Immature natural killer cell (primary cell): Measurements from ENCODE around the gene EVPL. TPM values are rescaled to one million over a fixed set of nuclear protein-coding genes. Genes with fewer than 3 reads are reported as not detected.
"Not testable (repeated sequence)": the region's sequence is repeated elsewhere in the genome, so short reads cannot be mapped to it uniquely, and the experiment has no call there.

Experiments used
- DNase-seq, 3 donors: peaks; one replicate each; pipeline ENCODE4 v3.0.0; 2022; ENCODE audit warnings: mixed read lengths in 1 of 3
- H3K27ac Mint-ChIP-seq, 6 donors: one replicate each; pipeline ENCODE4 v1.8.0; 2020; ENCODE audit warnings: mixed read lengths in 6 of 6, mild to moderate bottlenecking in 5 of 6, inconsistent platforms in 4 of 6, moderate library complexity in 3 of 6
- H3K27me3 Mint-ChIP-seq, 3 donors: one replicate each; pipeline ENCODE4 v1.8.0; 2020 to 2021; ENCODE audit warnings: low read depth in 3 of 3, mild to moderate bottlenecking in 3 of 3, mixed read lengths in 3 of 3, moderate library complexity in 3 of 3, inconsistent platforms in 1 of 3
- H3K36me3 Mint-ChIP-seq, 3 donors: one replicate each; pipeline ENCODE4 v1.8.0; 2020; ENCODE audit warnings: mixed read lengths in 3 of 3, inconsistent platforms in 2 of 3, mild to moderate bottlenecking in 2 of 3
- H3K4me1 Mint-ChIP-seq, 2 donors: one replicate each; pipeline ENCODE4 v1.8.0; 2020; ENCODE audit warnings: inconsistent platforms in 2 of 2, mild to moderate bottlenecking in 2 of 2, mixed read lengths in 2 of 2, moderate library complexity in 1 of 2
- H3K4me3 Mint-ChIP-seq, 5 donors: one replicate each; pipeline ENCODE4 v1.8.0; 2020; ENCODE audit warnings: mild to moderate bottlenecking in 5 of 5, mixed read lengths in 5 of 5, inconsistent platforms in 3 of 5, moderate library complexity in 3 of 5
- H3K9me3 Mint-ChIP-seq, 6 donors: one replicate each; pipeline ENCODE4 v1.8.0; 2020; ENCODE audit warnings: mild to moderate bottlenecking in 6 of 6, mixed read lengths in 6 of 6, inconsistent platforms in 4 of 6, moderate library complexity in 3 of 6
- polyA plus RNA-seq, 3 donors: library from polyadenylated mRNA; unstranded; fragments of 300-500 nt; fragmentation: Illumina TruSeq; gene quantifications; one replicate each; pipeline ENCODE4 v1.2.3, GENCODE V29; 2021

Gene EVPL
- polyA plus RNA-seq = not detected

- DNase-seq = no peak
- no peak within 1 kb of the TSS for H3K4me3 Mint-ChIP-seq
- no peaks in the 10 kb centered on the region for H3K36me3 Mint-ChIP-seq
- no peak within 1 kb of the TSS for H3K27ac Mint-ChIP-seq
- peaks cover 0 to 5% (median 0%) of the 10 kb centered on the region in 3 donors for H3K27me3 Mint-ChIP-seq
- H3K4me1 Mint-ChIP-seq = peaks cover 12 to 13% of the 10 kb centered on the region in 2 donors
- no peaks in the 10 kb centered on the region for H3K9me3 Mint-ChIP-seq
Measured at GRCh38 chr17:76027159-76027839, at the start of gene EVPL. TSS of gene EVPL (minus strand) at chr17:76027306. CDS start at chr17:76027198, 108 bp downstream.

GRCh38 chr17:76076146-76076764, 49.1 kb upstream of the EVPL start:
- no peak for DNase-seq
- H3K27me3 Mint-ChIP-seq = peaks cover 22 to 42% (median 26%) of the 10 kb centered on the region in 3 donors
- no peaks in the 10 kb centered on the region for H3K9me3 Mint-ChIP-seq
- H3K36me3 Mint-ChIP-seq = no peaks in the 10 kb centered on the region
- H3K4me3 Mint-ChIP-seq = peak overlapping the region in 2 of 5 donors; percentile 46 to 67
- peaks cover 27 to 31% of the 10 kb centered on the region in 2 donors for H3K4me1 Mint-ChIP-seq
- H3K27ac Mint-ChIP-seq = peak overlapping the region in 1 of 6 donors; percentile 79

DNA sequence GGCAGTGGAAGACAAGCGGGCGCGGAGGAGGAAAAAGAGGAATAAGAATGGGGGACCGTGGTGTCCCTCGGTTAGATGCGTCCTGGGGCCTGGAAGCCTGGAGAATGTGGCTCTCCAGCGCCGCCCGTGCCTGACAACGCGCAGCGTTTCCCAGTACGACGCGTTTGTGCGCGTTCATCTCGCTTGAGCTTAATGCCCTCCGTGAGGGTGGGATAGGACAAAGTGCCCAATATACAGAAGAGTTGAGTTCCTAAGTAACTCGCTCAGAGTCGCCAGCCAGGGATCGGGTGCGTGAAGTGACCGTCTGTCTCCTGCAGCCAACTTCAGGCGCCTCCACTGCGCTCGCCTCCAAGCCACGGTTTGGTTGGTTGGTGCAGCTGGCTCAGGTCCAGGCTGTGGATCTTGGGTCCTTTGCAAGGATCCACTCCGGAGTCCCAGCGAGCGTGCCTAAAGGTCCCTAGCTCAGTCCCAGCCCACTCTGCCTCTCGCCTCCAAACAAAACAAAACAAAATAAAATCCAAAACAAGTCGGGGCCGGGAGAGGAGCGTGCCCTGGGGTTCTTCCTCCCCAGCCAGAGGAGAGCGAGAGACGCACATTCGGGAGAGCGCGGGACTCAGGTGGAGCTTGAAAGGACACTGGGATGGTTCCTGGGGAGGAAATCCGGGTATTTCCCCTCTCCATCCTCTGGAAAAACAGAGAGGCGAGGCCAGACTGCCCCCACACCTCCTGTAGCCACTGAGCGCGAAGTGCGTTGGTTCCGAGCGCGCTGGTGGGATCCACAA, 48.4 kb upstream of the EVPL start:
- Mint-ChIP-seq H3K9me3 (no peaks in the 10 kb centered on the region), H3K27me3 (peaks cover 22 to 40% (median 26%) of the 10 kb centered on the region in 3 donors), H3K27ac (peak overlapping the region in 1 of 6 donors; percentile 13), H3K4me3 (peak overlapping the region in 3 of 5 donors; percentile 6 to 69 (median 20)), H3K36me3 (no peaks in the 10 kb centered on the region), H3K4me1 (peaks cover 34 to 38% of the 10 kb centered on the region in 2 donors)
- no peak for DNase-seq

DNA sequence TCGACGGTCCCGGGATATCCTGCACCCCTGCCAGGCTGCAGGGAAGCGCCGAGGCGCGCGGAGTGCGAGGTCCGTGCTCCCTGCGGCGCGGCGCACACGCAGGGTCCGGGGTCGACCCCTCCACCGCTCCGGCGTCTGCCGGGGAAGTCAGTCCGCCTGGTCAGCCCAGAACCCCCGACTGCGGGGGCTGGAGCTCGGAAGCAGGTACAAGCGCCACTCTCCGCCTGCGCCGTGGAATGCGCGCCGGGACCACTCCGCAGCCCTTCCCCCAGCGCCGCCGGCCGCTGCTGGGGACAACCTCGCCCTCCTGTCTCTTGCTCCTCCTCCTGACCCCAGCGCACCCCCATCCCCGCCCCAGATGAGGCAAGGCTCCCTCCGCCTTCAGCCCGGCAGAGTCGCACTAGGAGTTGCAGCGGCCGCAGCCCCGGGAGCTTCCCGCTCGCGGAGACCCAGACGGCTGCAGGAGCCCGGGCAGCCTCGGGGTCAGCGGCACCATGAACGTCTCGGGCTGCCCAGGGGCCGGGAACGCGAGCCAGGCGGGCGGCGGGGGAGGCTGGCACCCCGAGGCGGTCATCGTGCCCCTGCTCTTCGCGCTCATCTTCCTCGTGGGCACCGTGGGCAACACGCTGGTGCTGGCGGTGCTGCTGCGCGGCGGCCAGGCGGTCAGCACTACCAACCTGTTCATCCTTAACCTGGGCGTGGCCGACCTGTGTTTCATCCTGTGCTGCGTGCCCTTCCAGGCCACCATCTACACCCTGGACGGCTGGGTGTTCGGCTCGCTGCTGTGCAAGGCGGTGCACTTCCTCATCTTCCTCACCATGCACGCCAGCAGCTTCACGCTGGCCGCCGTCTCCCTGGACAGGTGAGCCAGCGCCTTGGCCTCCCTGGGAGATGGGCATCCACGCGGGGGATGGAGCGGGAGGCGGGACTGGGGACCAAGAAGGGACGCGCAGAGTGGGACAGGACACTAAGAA, 47.6 kb upstream of the EVPL start, which contains the start of gene GALR2:
GALR2 (plus strand) TSS at position 392 of the 974 bp plus-strand sequence; CDS start at position 495, 103 bp downstream.
- Mint-ChIP-seq H3K36me3 (no peaks in the 10 kb centered on the region), H3K4me3 (peak within 1 kb of the TSS in 4 of 5 donors; percentile 8 to 69 (median 22)), H3K4me1 (peaks cover 40 to 42% of the 10 kb centered on the region in 2 donors), H3K27me3 (peaks cover 22 to 40% (median 26%) of the 10 kb centered on the region in 3 donors), H3K27ac (peak within 1 kb of the TSS in 1 of 6 donors; percentile 13), H3K9me3 (no peaks in the 10 kb centered on the region)
- no peak for DNase-seq

- DNase-seq = peak; percentile 79 to 83 (median 81)
- peaks cover 15 to 29% (median 17%) of the 10 kb centered on the region in 3 donors for H3K27me3 Mint-ChIP-seq
- peaks cover 0 to under 1% (median 0%) of the 10 kb centered on the region in 3 donors for H3K36me3 Mint-ChIP-seq
- peaks cover 44 to 45% of the 10 kb centered on the region in 2 donors for H3K4me1 Mint-ChIP-seq
- H3K4me3 Mint-ChIP-seq = peak within 1 kb of the TSS; percentile 90 to 97 (median 95)
- no peaks in the 10 kb centered on the region for H3K9me3 Mint-ChIP-seq
- H3K27ac Mint-ChIP-seq = peak within 1 kb of the TSS; percentile 85 to 97 (median 92)
Measured at GRCh38 chr17:76072148-76072858, 45.2 kb upstream of the EVPL start, which contains the start of gene SRP68. TSS of gene SRP68 (minus strand) at chr17:76072517. CDS start at chr17:76072491, 26 bp downstream.

DNA sequence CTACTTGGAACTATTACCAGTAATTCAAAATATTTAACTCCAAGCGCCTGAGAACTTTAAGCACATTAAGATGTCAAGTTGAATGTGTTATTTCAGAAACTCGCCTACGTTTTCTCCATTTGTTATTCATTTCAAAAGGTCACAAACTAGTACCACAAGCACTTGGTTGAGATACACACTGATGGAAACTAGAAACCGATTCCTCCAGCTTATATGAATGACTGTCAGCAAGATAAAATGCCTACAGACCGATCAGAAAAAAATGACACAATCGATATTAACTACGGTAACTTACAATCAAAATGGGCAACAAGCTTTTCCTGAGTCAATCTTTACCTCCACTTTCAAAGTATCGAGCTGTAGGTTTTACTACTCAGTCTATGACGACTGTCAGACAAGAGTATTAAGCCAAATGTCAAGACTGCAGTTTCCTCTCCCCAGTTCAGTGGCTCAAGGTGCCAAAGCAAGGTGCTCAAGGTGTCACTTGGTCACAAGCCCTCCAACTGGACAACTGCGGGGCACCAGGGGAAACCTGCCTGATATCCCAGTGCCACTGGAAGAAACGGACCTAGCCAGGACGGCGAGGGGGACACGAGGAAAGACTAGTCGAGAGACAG, 44.5 kb upstream of the EVPL start:
- peak in 1 of 3 donors; percentile 23 for DNase-seq
- Mint-ChIP-seq H3K36me3 (peaks cover 0 to 5% (median 5%) of the 10 kb centered on the region in 3 donors), H3K27ac (peak overlapping the region; percentile 85 to 97 (median 92)), H3K4me1 (peaks cover 38 to 39% of the 10 kb centered on the region in 2 donors), H3K27me3 (peaks cover 11 to 22% (median 13%) of the 10 kb centered on the region in 3 donors), H3K9me3 (no peaks in the 10 kb centered on the region), H3K4me3 (peak overlapping the region; percentile 90 to 97 (median 95))

DNA sequence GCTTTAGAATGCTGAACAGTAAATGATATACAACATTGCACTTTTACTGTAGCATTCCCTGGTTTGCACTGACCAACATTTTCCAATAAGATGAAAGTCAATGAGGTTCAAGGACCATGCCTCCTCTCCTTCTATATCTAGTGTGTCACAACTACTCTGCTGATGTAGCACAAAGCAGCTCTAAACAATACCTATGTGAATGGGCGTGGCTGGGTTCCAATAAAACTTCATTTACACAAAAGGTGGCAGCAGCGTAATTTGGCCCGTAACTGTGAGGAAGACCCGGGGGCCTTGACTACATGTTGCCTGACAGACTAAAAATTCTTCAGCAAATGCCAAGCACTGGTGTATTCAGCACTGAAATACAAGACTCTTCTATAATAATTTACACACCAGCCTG, 38.7 kb upstream of the EVPL start:
- H3K4me3 Mint-ChIP-seq = no peak overlapping the region
- DNase-seq = no peak
- no peaks in the 10 kb centered on the region for H3K27me3 Mint-ChIP-seq
- no peaks in the 10 kb centered on the region for H3K9me3 Mint-ChIP-seq
- H3K36me3 Mint-ChIP-seq = peaks cover 19 to 35% (median 22%) of the 10 kb centered on the region in 3 donors
- H3K27ac Mint-ChIP-seq = no peak overlapping the region
- peaks cover 12 to 15% of the 10 kb centered on the region in 2 donors for H3K4me1 Mint-ChIP-seq

- H3K36me3 Mint-ChIP-seq = peaks cover 25 to 42% (median 27%) of the 10 kb centered on the region in 3 donors
- peak overlapping the region in 1 of 5 donors; percentile 7 for H3K4me3 Mint-ChIP-seq
- peak overlapping the region in 1 of 6 donors; percentile 32 for H3K27ac Mint-ChIP-seq
- H3K9me3 Mint-ChIP-seq = no peaks in the 10 kb centered on the region
- H3K4me1 Mint-ChIP-seq = peaks cover 6% of the 10 kb centered on the region in 2 donors
- no peaks in the 10 kb centered on the region for H3K27me3 Mint-ChIP-seq
- no peak for DNase-seq
Measured at GRCh38 chr17:76063875-76064546, 36.9 kb upstream of the EVPL start.

- H3K9me3 Mint-ChIP-seq, H3K27me3 Mint-ChIP-seq, DNase-seq, H3K4me1 Mint-ChIP-seq, H3K4me3 Mint-ChIP-seq: not testable (repeated sequence)
- H3K27ac Mint-ChIP-seq = peak overlapping the region in 1 of 6 donors; percentile 59
- peaks cover 23 to 49% (median 33%) of the 10 kb centered on the region in 3 donors for H3K36me3 Mint-ChIP-seq
Measured at GRCh38 chr17:76058264-76058663, 31.2 kb upstream of the EVPL start.

- Mint-ChIP-seq H3K9me3 (no peaks in the 10 kb centered on the region), H3K4me3 (no peak overlapping the region), H3K27me3 (peaks cover 0 to 1% (median 0%) of the 10 kb centered on the region in 3 donors), H3K4me1 (no peaks in the 10 kb centered on the region), H3K27ac (no peak overlapping the region), H3K36me3 (peaks cover 23 to 45% (median 33%) of the 10 kb centered on the region in 3 donors)
- DNase-seq = no peak
Measured at GRCh38 chr17:76056882-76057281, 29.8 kb upstream of the EVPL start.

- no peak overlapping the region for H3K4me3 Mint-ChIP-seq
- no peak for DNase-seq
- H3K27me3 Mint-ChIP-seq = peaks cover 0 to 6% (median 3%) of the 10 kb centered on the region in 3 donors
- H3K36me3 Mint-ChIP-seq = peaks cover 16 to 48% (median 37%) of the 10 kb centered on the region in 3 donors
- no peaks in the 10 kb centered on the region for H3K9me3 Mint-ChIP-seq
- no peaks in the 10 kb centered on the region for H3K4me1 Mint-ChIP-seq
- H3K27ac Mint-ChIP-seq = peak overlapping the region in 1 of 6 donors; percentile 31
Measured at GRCh38 chr17:76054112-76054476, 27.0 kb upstream of the EVPL start.
